Activated effector memory CD4-positive, alpha-beta T cell treated with anti-CD3 and anti-CD28 coated beads, Interleukin-2, amount 50 U/mL, for 16 hours (primary cell): Measurements from ENCODE around the gene BRIX1.
"Not testable (repeated sequence)": the region's sequence is repeated elsewhere in the genome, so short reads cannot be mapped to it uniquely, and the experiment has no call there.

Experiments
- DNase-seq: peaks from one replicate; pipeline ENCODE4 v3.0.0-alpha.2; 2020

BRIX1 gene

GRCh38 chr5:34916518-34916917 is 1.0 kb downstream of the BRIX1 start:
- DNase-seq: no peak

- no peak for DNase-seq
Measured at GRCh38 chr5:34918025-34918424, 2.5 kb downstream of the BRIX1 start.

GRCh38 chr5:34919077-34919476 is 3.6 kb downstream of the BRIX1 start:
- DNase-seq: no peak

- not testable (repeated sequence) for DNase-seq
Measured at GRCh38 chr5:34923256-34923655, 7.7 kb downstream of the BRIX1 start.

- DNase-seq: no peak
Measured at GRCh38 chr5:34923694-34924461, 8.4 kb downstream of the BRIX1 start.

GRCh38 chr5:34924462-34924765 is 8.9 kb downstream of the BRIX1 start:
- no peak for DNase-seq

GRCh38 chr5:34926318-34926888 is 10.9 kb downstream of the BRIX1 start:
- no peak for DNase-seq

- DNase-seq: no peak
Measured at GRCh38 chr5:34927785-34928184, 12.3 kb downstream of the BRIX1 start.

GRCh38 chr5:34928267-34928666 is 12.8 kb downstream of the BRIX1 start:
- no peak for DNase-seq

- DNase-seq: peak; percentile 99
Measured at GRCh38 chr5:34929134-34929719, 13.7 kb downstream of the BRIX1 start, which contains the start of gene DNAJC21. Gene DNAJC21, plus strand, starts transcription at chr5:34929559. Its CDS starts 261 bp downstream, at chr5:34929820.

- DNase-seq: peak; percentile 94
Measured at GRCh38 chr5:34929720-34930461, 14.4 kb downstream of the BRIX1 start.

- DNase-seq: no peak
Measured at GRCh38 chr5:34930462-34930844, 14.9 kb downstream of the BRIX1 start.

GRCh38 chr5:34930870-34931269 is 15.4 kb downstream of the BRIX1 start:
- no peak for DNase-seq

- DNase-seq: no peak
Measured at GRCh38 chr5:34932947-34933346, 17.4 kb downstream of the BRIX1 start.

GRCh38 chr5:34941936-34942335 is 26.4 kb downstream of the BRIX1 start:
- no peak for DNase-seq

- DNase-seq: no peak
Measured at GRCh38 chr5:34944044-34944443, 28.5 kb downstream of the BRIX1 start.

GRCh38 chr5:34944460-34945047 is 29.0 kb downstream of the BRIX1 start:
- no peak for DNase-seq

- DNase-seq: no peak
Measured at GRCh38 chr5:34957321-34957720, 41.8 kb downstream of the BRIX1 start.

- DNase-seq: no peak
Measured at GRCh38 chr5:34957857-34958690, 42.6 kb downstream of the BRIX1 start.

- no peak for DNase-seq
Measured at GRCh38 chr5:34959323-34959722, 43.8 kb downstream of the BRIX1 start.

- DNase-seq: no peak
Measured at GRCh38 chr5:34967540-34967939, 52.0 kb downstream of the BRIX1 start.

- no peak for DNase-seq
Measured at GRCh38 chr5:34968258-34968657, 52.7 kb downstream of the BRIX1 start.
